ENCODE results near the gene ARPC2.
A peak's percentile ranks its signal among the peaks of the same experiment; 100 is the strongest.

The ARPC2 gene

GRCh38 chr2:218217360-218218267 lies 625 bp downstream of the ARPC2 start:
- DNase-seq: peak in 1 of 2 donors; percentile 35

DNA sequence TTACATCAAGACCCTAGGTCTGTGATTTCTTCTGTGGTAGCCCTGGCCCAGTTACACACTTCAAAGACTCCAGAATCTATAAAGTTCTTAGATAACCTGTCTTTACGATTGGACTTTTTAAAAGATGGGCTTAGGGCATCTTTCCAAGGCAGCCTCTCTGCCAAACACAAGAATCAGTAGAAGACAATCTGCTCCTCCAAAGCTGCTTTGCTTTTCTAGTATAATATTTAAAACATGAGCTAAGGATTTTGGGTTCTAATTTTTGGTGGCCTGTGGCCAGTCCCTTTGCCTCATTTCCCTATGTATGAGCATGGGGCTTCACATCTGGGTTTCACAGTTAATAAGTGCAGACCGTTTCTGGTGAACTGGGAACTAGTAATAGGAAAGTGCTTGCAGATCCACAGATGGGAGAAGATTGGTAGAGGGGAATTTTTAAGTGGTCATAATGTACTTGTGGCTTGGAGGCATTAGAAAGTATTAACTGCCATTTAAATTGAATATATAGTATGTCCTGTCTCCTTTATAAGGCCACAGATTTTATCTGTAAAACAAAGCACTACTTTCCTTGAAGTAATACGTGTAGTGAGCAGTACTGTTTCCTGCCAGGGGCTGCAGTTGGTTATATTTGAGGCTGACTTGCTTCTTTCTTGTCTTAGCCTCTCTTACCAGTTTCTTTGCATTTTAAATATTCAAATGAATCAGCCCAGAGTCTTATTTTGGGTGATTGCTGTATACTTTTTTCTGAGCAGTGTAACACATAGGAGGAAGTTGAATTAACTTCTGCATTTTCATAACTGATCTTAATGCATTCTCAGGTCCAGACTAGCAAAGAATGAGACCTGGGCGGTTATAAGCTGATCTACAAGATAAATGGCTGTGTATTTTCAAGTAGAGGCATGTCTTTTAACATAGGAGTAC lies 1.5 kb downstream of the ARPC2 start:
- no peak for DNase-seq

- no peak for DNase-seq
Observed at GRCh38 chr2:218219934-218220333, 2.9 kb downstream of the ARPC2 start.

DNA sequence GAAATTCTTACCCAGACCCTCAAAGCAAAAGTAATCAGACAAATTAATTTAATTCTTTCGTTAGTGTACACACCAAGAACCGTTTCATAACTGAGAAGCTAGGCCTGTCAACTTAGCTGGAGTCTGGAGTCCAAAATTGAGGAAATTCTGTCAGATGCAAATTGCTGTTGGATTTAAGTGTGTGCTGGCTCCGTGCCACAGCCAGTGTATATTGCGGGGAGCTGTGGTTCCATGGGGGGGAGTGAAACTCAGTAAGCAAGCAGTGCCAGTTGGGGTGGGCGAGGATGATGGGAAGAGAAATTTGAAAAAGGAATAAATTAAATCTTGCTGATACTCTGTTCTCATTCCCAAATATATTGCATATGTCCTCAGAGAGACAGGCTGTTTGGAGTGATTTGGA lies 4.0 kb downstream of the ARPC2 start:
- DNase-seq: no peak

- DNase-seq: no peak
Observed at GRCh38 chr2:218223046-218223445, 6.1 kb downstream of the ARPC2 start.

- DNase-seq: no peak
Observed at GRCh38 chr2:218224186-218224585, 7.2 kb downstream of the ARPC2 start.

- DNase-seq: no peak
Observed at GRCh38 chr2:218226903-218227302, 9.9 kb downstream of the ARPC2 start.

- no peak for DNase-seq
Observed at GRCh38 chr2:218228366-218229090, 11.5 kb downstream of the ARPC2 start.

DNA sequence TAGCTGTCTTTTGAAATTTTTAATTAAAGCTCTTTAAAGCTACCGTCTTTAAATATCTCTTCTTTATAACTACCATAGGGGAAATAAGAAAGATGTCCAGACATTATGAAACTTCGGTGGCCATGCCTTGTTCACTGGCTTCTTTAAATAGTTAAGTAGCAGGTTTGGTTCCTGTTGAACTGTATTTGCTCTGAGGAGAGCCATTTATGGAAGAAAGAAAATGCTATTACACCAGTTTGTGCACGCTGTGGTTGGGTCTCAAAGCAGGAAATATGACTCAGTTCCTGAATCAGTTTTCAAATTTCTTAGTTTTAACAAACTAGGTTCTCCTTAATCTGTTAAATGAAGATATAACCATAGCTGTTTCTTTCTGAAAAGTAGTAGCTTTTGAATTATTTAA lies 12.2 kb downstream of the ARPC2 start:
- no peak for DNase-seq

DNA sequence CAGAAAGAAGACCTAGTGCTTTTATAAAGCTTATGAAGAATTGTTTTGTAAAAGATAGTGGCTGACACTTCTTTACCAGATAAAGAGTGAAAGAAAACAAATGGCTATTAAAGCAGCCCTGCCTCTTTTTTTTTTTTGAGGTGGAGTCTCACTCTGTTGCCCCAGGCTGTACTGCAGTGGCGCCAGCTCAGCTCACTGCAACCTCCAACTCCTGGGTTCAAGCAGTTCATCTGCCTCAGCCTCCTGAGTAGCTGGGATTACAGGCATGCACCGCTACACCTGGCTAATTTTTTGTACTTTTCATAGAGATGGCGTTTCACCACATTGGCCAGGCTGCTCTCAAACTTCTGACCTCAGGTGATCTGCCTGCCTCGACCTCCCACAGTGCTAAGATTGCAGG lies 12.9 kb downstream of the ARPC2 start:
- no peak for DNase-seq

- DNase-seq: no peak
Observed at GRCh38 chr2:218230882-218231281, 13.9 kb downstream of the ARPC2 start.

DNA sequence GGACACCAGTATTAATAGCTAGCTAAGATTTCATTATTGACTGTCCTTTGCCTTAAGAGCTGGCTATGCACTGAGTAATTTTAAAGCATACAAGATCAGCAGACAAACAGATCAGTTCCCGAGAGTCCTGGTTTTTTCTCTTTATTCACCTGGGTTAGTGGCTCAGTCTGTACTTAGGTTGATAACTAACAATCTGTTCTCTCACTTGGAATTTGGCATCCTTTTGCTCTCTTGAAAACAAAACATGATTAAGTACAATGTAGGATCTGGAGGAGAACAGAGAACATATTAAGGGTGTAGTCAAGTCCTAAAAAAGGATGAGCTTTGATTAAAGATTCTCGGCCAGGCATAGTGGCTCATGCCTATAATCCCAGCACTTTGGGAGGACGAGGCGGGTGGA lies 16.6 kb downstream of the ARPC2 start:
- no peak for DNase-seq

DNA sequence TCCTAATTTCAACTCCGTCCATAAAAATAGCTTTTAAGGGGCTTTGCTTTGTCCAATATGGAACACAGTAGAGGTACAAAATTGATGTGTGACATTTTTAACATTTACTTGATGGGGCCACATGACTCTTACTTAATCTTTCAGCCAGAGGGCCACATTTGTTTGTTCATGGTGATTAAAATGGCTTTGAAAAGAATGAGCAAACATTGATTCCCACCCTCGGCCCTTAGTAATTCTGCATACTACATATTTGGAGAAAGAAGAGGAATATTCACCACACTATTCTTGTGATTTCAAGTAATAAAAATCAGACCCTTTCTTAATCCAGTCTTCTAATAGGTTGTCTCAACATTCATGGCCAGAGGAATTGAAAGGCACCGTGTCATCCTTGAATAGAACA lies 17.5 kb downstream of the ARPC2 start:
- DNase-seq: no peak

GRCh38 chr2:218235017-218235416 lies 18.0 kb downstream of the ARPC2 start:
- no peak for DNase-seq

GRCh38 chr2:218236829-218237228 lies 19.8 kb downstream of the ARPC2 start:
- DNase-seq: no peak

DNA sequence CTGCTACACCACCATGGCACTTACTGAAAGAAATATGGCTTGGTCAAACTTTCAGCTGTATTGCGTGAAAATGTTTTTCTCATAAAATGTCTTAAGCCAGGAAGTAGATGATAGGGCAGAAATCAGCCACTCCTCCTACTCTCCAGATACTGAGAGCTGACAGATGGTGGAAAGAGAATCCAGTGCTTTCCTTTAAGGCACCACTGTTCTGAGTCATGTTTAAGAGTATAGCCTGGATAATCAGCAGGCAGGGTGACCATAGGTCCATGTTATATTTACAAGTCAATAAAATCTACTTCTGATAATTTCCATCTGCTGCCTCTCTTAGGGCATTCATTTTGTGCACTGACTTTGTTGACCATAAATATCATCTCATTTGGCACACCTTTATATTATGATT lies 21.9 kb downstream of the ARPC2 start:
- no peak for DNase-seq

GRCh38 chr2:218244204-218244603 lies 27.2 kb downstream of the ARPC2 start:
- DNase-seq: no peak

DNA sequence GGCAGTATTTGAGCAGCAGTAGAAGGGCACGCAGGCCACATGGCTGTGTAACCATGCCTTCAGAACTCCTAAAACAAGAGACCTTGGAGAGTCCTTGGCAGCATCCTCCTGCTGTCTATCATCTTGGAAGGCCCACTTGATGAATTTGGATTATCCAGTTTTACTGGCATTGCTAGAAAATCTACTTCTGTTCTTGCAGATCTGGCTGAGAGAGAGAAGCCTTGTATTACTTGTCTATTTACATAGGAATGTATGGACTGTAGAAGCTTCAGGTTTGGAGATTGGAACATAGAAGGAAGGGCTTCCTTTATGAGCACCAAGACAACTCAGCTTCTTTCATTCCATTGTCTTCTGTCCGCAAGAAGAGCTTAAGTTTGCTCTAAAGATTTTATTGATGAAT lies 27.7 kb downstream of the ARPC2 start:
- no peak for DNase-seq

- DNase-seq: no peak
Observed at GRCh38 chr2:218245214-218245613, 28.2 kb downstream of the ARPC2 start.

DNA sequence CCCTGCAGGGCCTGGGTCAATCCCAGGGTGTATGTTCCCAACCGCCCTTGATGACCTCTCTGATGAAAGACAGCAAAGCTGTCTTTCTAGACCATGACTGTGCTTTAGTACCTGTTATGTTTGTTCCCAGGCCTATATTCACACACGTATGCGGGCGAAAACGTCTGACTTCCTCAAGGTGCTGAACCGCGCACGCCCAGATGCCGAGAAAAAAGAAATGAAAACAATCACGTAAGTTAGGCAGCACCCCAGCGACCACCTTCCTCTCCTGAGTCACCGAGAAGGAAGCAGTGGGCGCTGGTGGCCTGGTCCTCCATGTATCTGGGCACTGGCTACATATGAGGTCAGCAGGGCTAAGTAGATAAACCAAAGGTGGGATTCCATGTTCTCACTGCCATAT lies 32.7 kb downstream of the ARPC2 start:
- no peak for DNase-seq

GRCh38 chr2:218252509-218253231 lies 35.7 kb downstream of the ARPC2 start:
- DNase-seq: no peak

DNA sequence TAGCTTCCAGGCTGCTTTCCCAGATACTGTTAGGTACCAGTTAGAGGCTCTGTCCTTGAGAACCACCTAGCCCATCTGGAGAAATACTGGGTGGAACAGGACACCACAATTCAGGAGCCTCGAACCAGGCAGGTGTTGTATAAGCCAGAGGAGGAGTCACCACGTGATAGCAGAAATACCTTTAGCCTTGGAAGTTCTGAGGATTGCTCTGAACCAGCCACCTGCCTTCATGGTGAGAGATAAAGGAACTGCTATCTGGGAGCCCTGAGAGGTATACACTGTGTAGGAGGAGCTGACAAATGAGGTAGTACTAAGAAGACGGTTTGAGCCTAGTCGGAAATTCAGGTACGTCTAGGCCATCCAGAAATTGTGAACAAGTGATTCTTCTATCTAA lies 36.2 kb downstream of the ARPC2 start:
- DNase-seq: no peak
